KMS-11 (cell line): ENCODE data around the gene HLA-DRA.

Source experiments
- H2AFZ ChIP-seq: fragments of 200-600 bp; sonication (generic); 2 replicates; pipeline ENCODE4 v1.6.1; 2016; ENCODE audit warnings: antibody characterized with exemption, mixed run types, low read depth
- H3K27ac ChIP-seq: fragments of 200-600 bp; sonication (generic); 2 replicates; pipeline ENCODE4 v1.6.1; 2016; ENCODE audit warnings: mild to moderate bottlenecking, mixed run types
- H3K27me3 ChIP-seq: fragments of 200-600 bp; sonication (generic); 2 replicates; pipeline ENCODE4 v1.6.1; 2017; ENCODE audit warnings: mild to moderate bottlenecking, low read depth, mixed run types, moderate library complexity; ENCODE audit not compliant: insufficient read depth
- H3K36me3 ChIP-seq: fragments of 200-600 bp; sonication (generic); 2 replicates; pipeline ENCODE4 v1.6.1; 2017; ENCODE audit warnings: mild to moderate bottlenecking, mixed run types; ENCODE audit not compliant: insufficient read depth
- H3K4me1 ChIP-seq: fragments of 200-600 bp; sonication (generic); 2 replicates; pipeline ENCODE4 v1.6.1; 2016; ENCODE audit warnings: mild to moderate bottlenecking, low read depth, mixed run types; ENCODE audit not compliant: poor library complexity, severe bottlenecking
- H3K4me2 ChIP-seq: fragments of 200-600 bp; sonication (generic); 2 replicates; pipeline ENCODE4 v1.7.0; 2016; ENCODE audit warnings: mild to moderate bottlenecking, mixed run types
- H3K4me3 ChIP-seq: fragments of 200-600 bp; sonication (generic); IDR thresholded peaks from 2 replicates; pipeline ENCODE4 v1.6.1; 2017; ENCODE audit warnings: low read depth, low read length, mixed read lengths; ENCODE audit not compliant: insufficient read depth
- H3K79me2 ChIP-seq: fragments of 200-600 bp; sonication (generic); 2 replicates; pipeline ENCODE4 v1.6.1; 2016; ENCODE audit warnings: low read depth, mixed run types; ENCODE audit not compliant: insufficient read depth
- H3K9ac ChIP-seq: fragments of 200-600 bp; sonication (generic); 2 replicates; pipeline ENCODE4 v1.6.1; 2016; ENCODE audit warnings: mild to moderate bottlenecking, mixed run types
- H4K20me1 ChIP-seq: fragments of 200-600 bp; sonication (generic); 2 replicates; pipeline ENCODE4 v1.6.1; 2016; ENCODE audit warnings: mild to moderate bottlenecking, mixed run types; ENCODE audit not compliant: insufficient read depth
- CTCF ChIP-seq: fragments of 200-600 bp; sonication (generic); conservative IDR thresholded peaks from 2 replicates; pipeline ENCODE4 v1.6.1; 2017; ENCODE audit warnings: low read depth, mild to moderate bottlenecking, antibody characterized with exemption, low read length, moderate library complexity, mixed read lengths

HLA-DRA gene

GRCh38 chr6:32439602-32440214 lies at the start of gene HLA-DRA:
HLA-DRA (plus strand) TSS chr6:32439887; CDS start chr6:32439951, 64 bp downstream.
- no peak within 1 kb of the TSS for H3K4me3 ChIP-seq
- no peaks in the 10 kb centered on the region for H3K27me3 ChIP-seq
- peak within 1 kb of the TSS; percentile 61 for H3K9ac ChIP-seq
- no peak for TF ChIP-seq CTCF
- peak within 1 kb of the TSS; percentile 76 for H3K27ac ChIP-seq
- H3K79me2 ChIP-seq: peaks cover 21% of the 10 kb centered on the region
- H4K20me1 ChIP-seq: no peaks in the 10 kb centered on the region
- H3K4me2 ChIP-seq: peak within 1 kb of the TSS; percentile 67
- peak within 1 kb of the TSS; percentile 56 for H2AFZ ChIP-seq
- H3K4me1 ChIP-seq: peaks cover 46% of the 10 kb centered on the region
- H3K36me3 ChIP-seq: 0 out of 2 replicates have a peak, but pooled peaks cover 6% of the 10 kb centered on the region

- H3K79me2 ChIP-seq: no peaks in the 10 kb centered on the region
- no peak overlapping the region for H3K4me2 ChIP-seq
- H2AFZ ChIP-seq: no peak overlapping the region
- H3K4me3 ChIP-seq: no peak overlapping the region
- no peaks in the 10 kb centered on the region for H3K27me3 ChIP-seq
- H3K4me1 ChIP-seq: no peaks in the 10 kb centered on the region
- TF ChIP-seq CTCF: no peak
- H3K9ac ChIP-seq: no peak overlapping the region
- no peaks in the 10 kb centered on the region for H4K20me1 ChIP-seq
- no peak overlapping the region for H3K27ac ChIP-seq
- no peaks in the 10 kb centered on the region for H3K36me3 ChIP-seq
Measured at GRCh38 chr6:32391505-32391904, 48.2 kb upstream of the HLA-DRA start.

GRCh38 chr6:32393665-32394420 lies 45.8 kb upstream of the HLA-DRA start:
- Histone ChIP-seq H3K27me3 (no peaks in the 10 kb centered on the region), H3K79me2 (no peaks in the 10 kb centered on the region), H3K4me2 (no peak overlapping the region), H3K27ac (no peak overlapping the region), H3K36me3 (no peaks in the 10 kb centered on the region), H3K4me1 (no peaks in the 10 kb centered on the region), H4K20me1 (no peaks in the 10 kb centered on the region), H3K9ac (no peak overlapping the region), H2AFZ (no peak overlapping the region), H3K4me3 (no peak overlapping the region)
- TF ChIP-seq CTCF: no peak

GRCh38 chr6:32396028-32396427 lies 43.7 kb upstream of the HLA-DRA start:
- H3K27ac ChIP-seq: no peak overlapping the region
- no peak overlapping the region for H3K9ac ChIP-seq
- no peak overlapping the region for H2AFZ ChIP-seq
- H3K79me2 ChIP-seq: no peaks in the 10 kb centered on the region
- H3K27me3 ChIP-seq: no peaks in the 10 kb centered on the region
- no peaks in the 10 kb centered on the region for H3K36me3 ChIP-seq
- no peaks in the 10 kb centered on the region for H3K4me1 ChIP-seq
- H3K4me2 ChIP-seq: no peak overlapping the region
- TF ChIP-seq CTCF: no peak
- no peak overlapping the region for H3K4me3 ChIP-seq
- H4K20me1 ChIP-seq: no peaks in the 10 kb centered on the region
